Measurements from ENCODE around the gene FYN.

Gene FYN

GRCh38 chr6:111873178-111874024 is at the start of gene FYN:
Gene FYN, minus strand, starts transcription at chr6:111873452. Its CDS starts 153,401 bp downstream, at chr6:111720051.
- Histone ChIP-seq H3K27ac (ENCODE audit: poor library complexity, severe bottlenecking) (no peak within 1 kb of the TSS), H3K4me1 (ENCODE audit: insufficient read depth, poor library complexity, severe bottlenecking) (peaks cover 7% of the 10 kb centered on the region), H3K9me3 (ENCODE audit: severe bottlenecking) (no peaks in the 10 kb centered on the region), H3K4me3 (ENCODE audit: severe bottlenecking) (peak within 1 kb of the TSS; percentile 90), H3K36me3 (ENCODE audit: low read depth) (no peaks in the 10 kb centered on the region), H3K27me3 (ENCODE audit: insufficient read depth, poor library complexity, severe bottlenecking) (no peaks in the 10 kb centered on the region)
- ATAC-seq (ENCODE audit: low read depth) (peak; percentile 97), DNase-seq (ENCODE audit: low spot score) (peak; percentile 96)
- TF ChIP-seq, protein P1, sequence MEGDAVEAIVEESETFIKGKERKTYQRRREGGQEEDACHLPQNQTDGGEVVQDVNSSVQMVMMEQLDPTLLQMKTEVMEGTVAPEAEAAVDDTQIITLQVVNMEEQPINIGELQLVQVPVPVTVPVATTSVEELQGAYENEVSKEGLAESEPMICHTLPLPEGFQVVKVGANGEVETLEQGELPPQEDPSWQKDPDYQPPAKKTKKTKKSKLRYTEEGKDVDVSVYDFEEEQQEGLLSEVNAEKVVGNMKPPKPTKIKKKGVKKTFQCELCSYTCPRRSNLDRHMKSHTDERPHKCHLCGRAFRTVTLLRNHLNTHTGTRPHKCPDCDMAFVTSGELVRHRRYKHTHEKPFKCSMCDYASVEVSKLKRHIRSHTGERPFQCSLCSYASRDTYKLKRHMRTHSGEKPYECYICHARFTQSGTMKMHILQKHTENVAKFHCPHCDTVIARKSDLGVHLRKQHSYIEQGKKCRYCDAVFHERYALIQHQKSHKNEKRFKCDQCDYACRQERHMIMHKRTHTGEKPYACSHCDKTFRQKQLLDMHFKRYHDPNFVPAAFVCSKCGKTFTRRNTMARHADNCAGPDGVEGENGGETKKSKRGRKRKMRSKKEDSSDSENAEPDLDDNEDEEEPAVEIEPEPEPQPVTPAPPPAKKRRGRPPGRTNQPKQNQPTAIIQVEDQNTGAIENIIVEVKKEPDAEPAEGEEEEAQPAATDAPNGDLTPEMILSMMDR (IDR thresholded peaks at IDR 0.05; ENCODE audit: poor library complexity, severe bottlenecking): peak; percentile 28

GRCh38 chr6:111922454-111923297 is 49.4 kb upstream of the FYN start:
- Histone ChIP-seq H3K36me3 (ENCODE audit: low read depth) (no peaks in the 10 kb centered on the region), H3K27ac (ENCODE audit: poor library complexity, severe bottlenecking) (no peak overlapping the region), H3K27me3 (ENCODE audit: insufficient read depth, poor library complexity, severe bottlenecking) (no peaks in the 10 kb centered on the region), H3K4me3 (ENCODE audit: severe bottlenecking) (no peak overlapping the region), H3K9me3 (ENCODE audit: severe bottlenecking) (no peaks in the 10 kb centered on the region), H3K4me1 (ENCODE audit: insufficient read depth, poor library complexity, severe bottlenecking) (peaks cover 13% of the 10 kb centered on the region)
- ATAC-seq (ENCODE audit: low read depth): peak; percentile 73; the same call in 2 of the 3 replicates
- DNase-seq (ENCODE audit: low spot score): no peak
- TF ChIP-seq, protein P1 (IDR thresholded peaks at IDR 0.05; ENCODE audit: poor library complexity, severe bottlenecking): no peak

DNA sequence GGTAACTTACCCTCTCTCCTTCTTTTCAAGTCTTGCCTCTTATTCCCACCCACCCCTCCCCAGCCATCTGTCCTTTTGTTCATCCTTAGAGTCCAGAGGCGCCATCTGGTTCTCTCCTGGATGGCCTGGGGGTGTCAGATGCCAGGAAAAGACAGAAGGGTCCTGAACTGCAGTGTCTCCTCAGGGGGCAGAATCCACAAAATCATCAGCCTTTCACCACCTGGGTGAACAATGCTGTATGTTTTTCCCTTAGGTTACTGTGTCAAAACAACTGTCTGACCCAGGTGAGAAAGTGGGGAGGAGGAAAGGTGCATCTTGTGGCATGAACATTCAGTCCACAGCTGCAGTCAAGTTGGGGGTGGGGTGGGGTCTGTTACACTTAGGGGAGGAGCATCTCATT is 47.9 kb upstream of the FYN start:
- DNase-seq (ENCODE audit: low spot score) (no peak), ATAC-seq (ENCODE audit: low read depth) (no peak)
- Histone ChIP-seq H3K36me3 (ENCODE audit: low read depth) (no peaks in the 10 kb centered on the region), H3K27me3 (ENCODE audit: insufficient read depth, poor library complexity, severe bottlenecking) (no peaks in the 10 kb centered on the region), H3K4me3 (ENCODE audit: severe bottlenecking) (no peak overlapping the region), H3K4me1 (ENCODE audit: insufficient read depth, poor library complexity, severe bottlenecking) (peaks cover 13% of the 10 kb centered on the region), H3K9me3 (ENCODE audit: severe bottlenecking) (no peaks in the 10 kb centered on the region), H3K27ac (ENCODE audit: poor library complexity, severe bottlenecking) (no peak overlapping the region)
- TF ChIP-seq, protein P1 (IDR thresholded peaks at IDR 0.05; ENCODE audit: poor library complexity, severe bottlenecking): no peak

- peaks cover 13% of the 10 kb centered on the region for H3K4me1 ChIP-seq (ENCODE audit: insufficient read depth, poor library complexity, severe bottlenecking)
- H3K27me3 ChIP-seq (ENCODE audit: insufficient read depth, poor library complexity, severe bottlenecking): no peaks in the 10 kb centered on the region
- H3K4me3 ChIP-seq (ENCODE audit: severe bottlenecking): no peak overlapping the region
- no peaks in the 10 kb centered on the region for H3K9me3 ChIP-seq (ENCODE audit: severe bottlenecking)
- no peak overlapping the region for H3K27ac ChIP-seq (ENCODE audit: poor library complexity, severe bottlenecking)
- ATAC-seq (ENCODE audit: low read depth): no peak
- no peaks in the 10 kb centered on the region for H3K36me3 ChIP-seq (ENCODE audit: low read depth)
- no peak for DNase-seq (ENCODE audit: low spot score)
- TF ChIP-seq, protein P1 (IDR thresholded peaks at IDR 0.05; ENCODE audit: poor library complexity, severe bottlenecking): no peak
These were observed 47.3 kb upstream of the FYN start for GRCh38 chr6:111920578-111920977.

Data from RWPE2 (cell line).